Stromal cell of bone marrow (primary cell): ENCODE measurements around the gene H6PD.

Experiments used
- DNase-seq: peaks from one replicate; pipeline ENCODE4 v3.0.0-alpha.2; 2012; ENCODE audit warnings: low read depth

The H6PD gene

GRCh38 chr1:9278585-9279153, 44.1 kb downstream of the H6PD start:
- no peak for DNase-seq

- DNase-seq: no peak
Observed at GRCh38 chr1:9279172-9279840, 44.7 kb downstream of the H6PD start.

GRCh38 chr1:9280015-9280860, 45.7 kb downstream of the H6PD start:
- DNase-seq: peak; percentile 91

- no peak for DNase-seq
Observed at GRCh38 chr1:9281071-9281827, 46.7 kb downstream of the H6PD start.

GRCh38 chr1:9281908-9282695, 47.5 kb downstream of the H6PD start:
- no peak for DNase-seq

GRCh38 chr1:9282696-9282955, 48.1 kb downstream of the H6PD start:
- no peak for DNase-seq

- no peak for DNase-seq
Observed at GRCh38 chr1:9284061-9284460, 49.5 kb downstream of the H6PD start.

GRCh38 chr1:9286556-9286955, 52.0 kb downstream of the H6PD start:
- no peak for DNase-seq

- no peak for DNase-seq
Observed at GRCh38 chr1:9289090-9289534, 54.5 kb downstream of the H6PD start.

- peak; percentile 91 for DNase-seq
Observed at GRCh38 chr1:9289711-9290485, 55.3 kb downstream of the H6PD start.

GRCh38 chr1:9291914-9292360, 57.4 kb downstream of the H6PD start:
- DNase-seq: no peak

- DNase-seq: no peak
Observed at GRCh38 chr1:9292361-9293240, 58.0 kb downstream of the H6PD start, which contains the start of gene SPSB1. SPSB1 (plus strand) TSS chr1:9292894; CDS start chr1:9355892, 62,998 bp downstream.

- no peak for DNase-seq
Observed at GRCh38 chr1:9293241-9293532, 58.6 kb downstream of the H6PD start.

GRCh38 chr1:9293533-9294404, 59.2 kb downstream of the H6PD start:
- no peak for DNase-seq

- DNase-seq: no peak
Observed at GRCh38 chr1:9294405-9294773, 59.8 kb downstream of the H6PD start.

- DNase-seq: no peak
Observed at GRCh38 chr1:9294910-9295636, 60.5 kb downstream of the H6PD start.

GRCh38 chr1:9295884-9296283, 61.3 kb downstream of the H6PD start:
- no peak for DNase-seq

GRCh38 chr1:9296850-9297249, 62.3 kb downstream of the H6PD start:
- DNase-seq: no peak
